H1 (cell line): ENCODE data around the gene OLFM1. TPM values are rescaled to one million over a fixed set of nuclear protein-coding genes. Genes with fewer than 3 reads are reported as not detected.

ENCODE experiments used
- CHD7 ChIP-seq: fragments of 300-600 bp; sonication (generic); IDR thresholded peaks from 2 replicates; pipeline ENCODE4 v1.7.1; 2012; ENCODE audit warnings: low read length, moderate library complexity, mild to moderate bottlenecking, inconsistent platforms; ENCODE audit not compliant: insufficient replicate concordance
- polyA plus RNA-seq, 7 experiments: library from polyadenylated mRNA; depleted of rRNA in 3 of 7; stranded (reverse) in 5 of 7; unstranded in 2 of 7; fragments of >200 nt in 5 of 7; fragments of 200-250 nt in 2 of 7; gene quantifications; 1 replicate in 5 of 7; 2 replicates in 1 of 7; 4 replicates in 1 of 7; pipeline versions ENCODE4 v1.2.1 to v1.2.3, GENCODE V29; 2011 to 2013; ENCODE audit warnings: missing spikeins in 2 of 7, mixed read lengths in 2 of 7
- total RNA-seq: library from RNA; stranded (reverse); fragmentation: NEBNext Ultra II Directional; extraction: Animal tissue kit (Norgen Biotek cat#: 25700); gene quantifications from 2 replicates; pipeline ENCODE4 v1.2.1, GENCODE V29; 2021

OLFM1 gene
- total and polyA plus RNA-seq, 2 of the 8 experiments (the other 6 are each of a cell fraction or from before 2014, with no cell fraction given): 53.0 to 53.4 TPM

GRCh38 chr9:135068776-135069415 lies 18.6 kb upstream of the OLFM1 start (continued):
- TF ChIP-seq CHD7: no peak
- TF ChIP-seq, all 59 proteins: peak for 0
